IPS-15b (cell line): ENCODE results near the gene OPRL1.
A peak's percentile ranks its signal among the peaks of the same experiment; 100 is the strongest.
"Not testable (repeated sequence)": the region's sequence is repeated elsewhere in the genome, so short reads cannot be mapped to it uniquely, and the experiment has no call there.

ENCODE experiments used
- H3K27me3 ChIP-seq: one replicate; pipeline ENCODE4 v1.6.1; 2013; ENCODE audit warnings: low read length; ENCODE audit not compliant: control insufficient read depth, insufficient read depth
- H3K36me3 ChIP-seq: one replicate; pipeline ENCODE4 v1.6.1; 2013; ENCODE audit warnings: low read length; ENCODE audit not compliant: control insufficient read depth, insufficient read depth
- H3K4me1 ChIP-seq: one replicate; pipeline ENCODE4 v1.6.1; 2013; ENCODE audit warnings: mild to moderate bottlenecking, low read length; ENCODE audit not compliant: control insufficient read depth, insufficient read depth
- H3K4me3 ChIP-seq: one replicate; pipeline ENCODE4 v1.5.1; 2013; ENCODE audit warnings: low read depth, low read length
- H3K9ac ChIP-seq: one replicate; pipeline ENCODE4 v1.6.1; 2013; ENCODE audit warnings: low read depth, mild to moderate bottlenecking, low read length
- H3K9me3 ChIP-seq: one replicate; pipeline ENCODE4 v1.6.1; 2013; ENCODE audit warnings: mild to moderate bottlenecking, low read length; ENCODE audit not compliant: control insufficient read depth, insufficient read depth

The OPRL1 gene

DNA sequence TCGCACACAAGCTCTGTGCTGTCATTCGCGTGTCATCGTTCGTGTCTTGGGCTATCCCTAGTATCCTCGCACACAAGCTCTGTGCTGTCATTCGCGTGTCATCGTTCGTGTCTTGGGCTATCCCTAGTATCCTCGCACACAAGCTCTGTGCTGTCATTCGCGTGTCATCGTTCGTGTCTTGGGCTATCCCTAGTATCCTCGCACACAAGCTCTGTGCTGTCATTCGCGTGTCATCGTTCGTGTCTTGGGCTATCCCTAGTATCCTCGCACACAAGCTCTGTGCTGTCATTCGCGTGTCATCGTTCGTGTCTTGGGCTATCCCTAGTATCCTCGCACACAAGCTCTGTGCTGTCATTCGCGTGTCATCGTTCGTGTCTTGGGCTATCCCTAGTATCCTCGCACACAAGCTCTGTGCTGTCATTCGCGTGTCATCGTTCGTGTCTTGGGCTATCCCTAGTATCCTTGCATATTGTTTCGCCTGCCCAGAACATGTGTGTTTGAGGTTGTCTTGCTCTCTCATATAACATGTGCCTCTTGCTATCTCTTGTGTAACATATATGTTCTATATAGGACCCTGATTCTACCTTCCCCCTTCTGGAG, 7.4 kb downstream of the OPRL1 start:
- Histone ChIP-seq H3K27me3 (peaks cover 24% of the 10 kb centered on the region), H3K4me1 (peaks cover 11% of the 10 kb centered on the region)
- H3K9ac ChIP-seq, H3K36me3 ChIP-seq, H3K9me3 ChIP-seq, H3K4me3 ChIP-seq: not testable (repeated sequence)

DNA sequence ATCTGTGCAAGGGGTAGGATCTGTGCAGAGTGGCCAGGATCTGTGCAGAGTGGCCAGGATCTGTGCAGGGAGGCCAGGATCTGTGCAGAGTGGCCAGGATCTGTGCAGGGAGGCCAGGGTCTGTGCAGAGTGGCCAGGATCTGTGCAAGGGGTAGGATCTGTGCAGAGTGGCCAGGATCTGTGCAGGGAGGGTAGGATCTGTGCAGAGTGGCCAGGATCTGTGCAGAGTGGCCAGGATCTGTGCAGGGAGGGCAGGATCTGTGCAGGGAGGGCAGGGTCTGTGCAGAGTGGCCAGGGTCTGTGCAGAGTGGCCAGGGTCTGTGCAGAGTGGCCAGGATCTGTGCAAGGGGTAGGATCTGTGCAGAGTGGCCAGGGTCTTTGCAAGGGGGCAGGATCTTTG, 8.7 kb downstream of the OPRL1 start:
- not testable (repeated sequence) for H3K4me1 ChIP-seq, H3K4me3 ChIP-seq, H3K9ac ChIP-seq, H3K36me3 ChIP-seq, H3K9me3 ChIP-seq
- H3K27me3 ChIP-seq = peaks cover 19% of the 10 kb centered on the region

DNA sequence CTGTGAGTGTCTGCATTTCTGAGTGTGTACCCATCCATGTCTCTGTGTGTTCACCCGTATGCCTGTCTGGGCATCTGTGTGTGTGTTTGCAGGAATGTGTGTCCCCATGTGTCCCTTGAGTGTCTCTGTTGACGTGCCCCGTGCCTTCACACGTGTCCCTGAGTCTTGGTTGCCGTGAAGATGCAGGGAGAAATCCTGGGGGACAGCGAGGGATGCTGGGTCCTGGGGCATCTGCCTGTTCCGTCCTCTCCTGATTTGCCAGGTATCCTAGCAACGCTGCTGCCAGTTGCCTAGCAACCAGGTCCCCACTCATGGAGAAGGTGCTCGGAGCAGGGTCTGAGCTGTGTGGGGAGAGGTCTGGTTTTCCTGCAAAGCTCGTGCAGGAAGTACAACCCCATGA, 10.3 kb downstream of the OPRL1 start:
- Histone ChIP-seq H3K4me1 (peaks cover 6% of the 10 kb centered on the region), H3K27me3 (peaks cover 9% of the 10 kb centered on the region), H3K4me3 (no peak overlapping the region), H3K9ac (no peak overlapping the region), H3K9me3 (no peaks in the 10 kb centered on the region), H3K36me3 (no peaks in the 10 kb centered on the region)

DNA sequence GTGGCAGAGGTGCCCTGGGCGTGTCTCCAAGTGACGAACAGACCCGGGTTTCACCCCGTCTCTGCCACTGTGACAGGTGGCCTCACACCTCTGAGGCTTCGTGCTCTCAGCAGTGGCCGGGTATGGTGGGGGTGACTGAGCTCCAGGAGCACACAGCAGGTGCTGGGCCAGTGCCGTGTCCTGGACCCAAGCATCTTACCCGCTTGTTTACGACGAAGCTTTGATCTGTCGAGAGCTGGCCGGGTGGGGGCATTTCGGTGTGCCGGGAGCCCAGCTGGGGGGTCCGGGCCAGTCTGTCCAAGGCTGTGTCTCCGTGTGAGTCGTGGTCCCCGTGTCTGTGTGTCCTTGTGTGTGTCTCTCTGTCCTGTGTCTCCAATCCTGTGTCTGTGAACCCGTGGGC, 11.5 kb downstream of the OPRL1 start:
- Histone ChIP-seq H3K9ac (no peak overlapping the region), H3K27me3 (peaks cover 3% of the 10 kb centered on the region), H3K9me3 (no peaks in the 10 kb centered on the region), H3K36me3 (no peaks in the 10 kb centered on the region), H3K4me3 (no peak overlapping the region), H3K4me1 (peaks cover 5% of the 10 kb centered on the region)

DNA sequence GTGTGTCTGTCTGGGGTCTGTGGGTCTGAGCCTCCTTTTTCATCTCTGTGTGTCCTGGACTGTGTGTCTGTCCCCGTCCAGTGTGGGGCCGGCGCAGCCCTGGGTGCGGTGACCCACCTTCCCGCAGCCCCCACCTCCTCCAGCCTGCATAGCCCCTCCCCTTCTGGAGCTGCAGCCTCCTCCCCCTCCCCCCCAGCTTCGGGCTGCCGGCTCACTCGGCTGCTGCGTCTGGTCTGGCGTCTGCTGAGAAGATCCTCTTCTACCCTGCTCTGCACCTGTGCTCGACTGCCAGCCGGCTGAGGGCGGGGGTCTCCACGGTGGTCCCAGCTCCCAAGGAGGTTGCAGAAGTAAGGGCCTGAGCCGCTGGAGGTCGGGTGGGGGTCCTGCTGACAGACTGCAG, 11.9 kb downstream of the OPRL1 start:
- Histone ChIP-seq H3K36me3 (no peaks in the 10 kb centered on the region), H3K9me3 (no peaks in the 10 kb centered on the region), H3K27me3 (peaks cover 3% of the 10 kb centered on the region), H3K4me1 (peaks cover 5% of the 10 kb centered on the region), H3K9ac (peak overlapping the region; percentile 1), H3K4me3 (no peak overlapping the region)

DNA sequence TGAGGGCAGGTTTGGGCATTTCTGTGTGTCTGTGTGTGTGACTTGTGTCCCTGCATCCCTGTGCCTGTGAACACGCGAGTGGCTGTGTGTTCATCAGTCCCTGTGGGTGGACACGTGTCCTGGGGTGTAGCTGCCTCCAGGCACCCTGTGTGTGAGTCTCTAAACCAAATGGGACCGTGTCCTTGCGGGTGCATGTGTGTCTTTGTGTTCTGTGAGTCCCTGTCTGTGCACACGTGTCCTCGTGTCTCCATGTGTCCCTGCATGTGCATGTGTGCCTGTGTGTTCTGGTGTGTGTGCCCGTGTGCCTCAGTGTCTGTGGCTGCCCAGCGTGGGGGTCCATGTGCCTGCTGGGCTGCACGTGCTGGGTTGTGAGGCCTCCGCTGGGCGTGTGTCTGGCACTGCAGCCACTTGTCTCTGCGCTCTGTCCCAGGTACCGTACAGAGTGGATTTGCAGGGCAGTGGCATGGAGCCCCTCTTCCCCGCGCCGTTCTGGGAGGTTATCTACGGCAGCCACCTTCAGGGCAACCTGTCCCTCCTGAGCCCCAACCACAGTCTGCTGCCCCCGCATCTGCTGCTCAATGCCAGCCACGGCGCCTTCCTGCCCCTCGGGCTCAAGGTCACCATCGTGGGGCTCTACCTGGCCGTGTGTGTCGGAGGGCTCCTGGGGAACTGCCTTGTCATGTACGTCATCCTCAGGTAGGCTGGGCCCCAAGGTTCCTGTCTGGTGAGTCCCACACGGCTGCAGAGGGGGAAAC, 12.6 kb downstream of the OPRL1 start:
- Histone ChIP-seq H3K27me3 (peaks cover 3% of the 10 kb centered on the region), H3K9ac (peak overlapping the region; percentile 1), H3K36me3 (no peaks in the 10 kb centered on the region), H3K4me1 (peaks cover 5% of the 10 kb centered on the region), H3K4me3 (no peak overlapping the region), H3K9me3 (no peaks in the 10 kb centered on the region)

DNA sequence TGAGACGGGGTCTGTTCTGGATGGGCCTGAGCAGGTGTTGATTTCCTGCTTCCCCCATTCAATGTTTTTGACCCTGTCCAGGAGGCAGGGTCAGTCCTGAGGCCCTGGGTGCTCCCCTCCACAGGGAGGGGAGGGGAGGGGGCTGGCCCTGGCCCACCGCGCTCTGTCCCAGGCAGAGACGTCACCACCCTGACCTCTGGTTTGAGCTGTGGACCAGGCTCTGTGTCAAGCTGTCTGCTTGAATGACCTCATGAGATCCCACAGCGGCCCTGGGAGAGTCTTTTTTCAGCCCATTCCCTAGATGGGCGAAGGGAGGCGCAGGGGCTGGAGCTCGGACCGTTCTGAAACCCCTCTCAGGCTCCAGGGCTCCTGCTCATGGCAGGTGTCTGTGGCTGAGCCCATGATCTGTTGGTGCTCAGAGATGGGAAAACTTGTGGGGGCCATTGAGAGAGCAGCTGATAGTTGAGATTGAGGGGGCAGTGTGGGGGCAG, 13.2 kb downstream of the OPRL1 start:
- no peaks in the 10 kb centered on the region for H3K9me3 ChIP-seq
- H3K4me3 ChIP-seq = no peak overlapping the region
- H3K9ac ChIP-seq = no peak overlapping the region
- H3K36me3 ChIP-seq = no peaks in the 10 kb centered on the region
- H3K4me1 ChIP-seq = peaks cover 5% of the 10 kb centered on the region
- H3K27me3 ChIP-seq = peaks cover 3% of the 10 kb centered on the region

DNA sequence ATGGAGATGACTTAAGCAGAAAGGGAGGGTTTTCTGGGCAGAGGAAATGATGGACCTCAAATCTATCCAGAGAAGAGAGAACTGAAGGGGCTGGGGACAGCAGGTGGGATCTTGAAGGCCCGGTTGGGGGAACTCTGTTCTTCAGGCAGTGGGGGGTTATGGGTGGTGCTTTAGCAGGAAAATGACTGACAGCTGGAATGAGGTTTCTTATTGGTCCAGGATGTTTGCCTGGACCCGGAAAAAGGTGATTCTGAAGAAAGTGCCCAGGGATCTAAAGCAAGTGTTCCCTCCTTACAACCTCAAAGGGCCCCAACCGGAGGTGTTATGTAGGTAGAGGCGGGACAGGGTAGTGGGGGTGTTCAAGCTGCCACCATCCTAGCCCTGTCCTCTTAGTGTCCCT, 15.6 kb downstream of the OPRL1 start:
- Histone ChIP-seq H3K9ac (no peak overlapping the region), H3K27me3 (peaks cover 3% of the 10 kb centered on the region), H3K4me3 (no peak overlapping the region), H3K4me1 (peaks cover 5% of the 10 kb centered on the region), H3K9me3 (no peaks in the 10 kb centered on the region), H3K36me3 (no peaks in the 10 kb centered on the region)

DNA sequence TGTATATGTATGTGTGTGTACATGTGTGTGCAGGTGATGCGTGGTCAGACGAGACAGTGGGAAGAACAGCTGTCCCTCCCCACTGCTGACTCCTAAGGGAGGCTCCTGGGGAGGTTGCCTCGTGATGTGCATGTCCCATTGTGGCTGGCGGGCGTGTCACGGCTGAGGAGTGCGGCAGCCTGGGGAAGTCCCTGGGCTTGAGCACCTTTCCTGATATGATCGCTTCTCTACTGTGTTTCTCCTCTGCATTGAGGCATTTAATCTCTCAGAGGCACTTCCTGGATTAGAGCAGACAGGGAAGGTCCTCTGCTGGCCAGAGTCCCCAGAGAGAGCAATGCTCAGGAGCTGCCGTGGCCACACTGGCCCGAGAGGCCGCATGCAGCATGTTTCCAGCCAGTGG, 16.0 kb downstream of the OPRL1 start:
- no peaks in the 10 kb centered on the region for H3K9me3 ChIP-seq
- H3K4me1 ChIP-seq = peaks cover 5% of the 10 kb centered on the region
- H3K4me3 ChIP-seq = no peak overlapping the region
- H3K36me3 ChIP-seq = no peaks in the 10 kb centered on the region
- peaks cover 6% of the 10 kb centered on the region for H3K27me3 ChIP-seq
- no peak overlapping the region for H3K9ac ChIP-seq

DNA sequence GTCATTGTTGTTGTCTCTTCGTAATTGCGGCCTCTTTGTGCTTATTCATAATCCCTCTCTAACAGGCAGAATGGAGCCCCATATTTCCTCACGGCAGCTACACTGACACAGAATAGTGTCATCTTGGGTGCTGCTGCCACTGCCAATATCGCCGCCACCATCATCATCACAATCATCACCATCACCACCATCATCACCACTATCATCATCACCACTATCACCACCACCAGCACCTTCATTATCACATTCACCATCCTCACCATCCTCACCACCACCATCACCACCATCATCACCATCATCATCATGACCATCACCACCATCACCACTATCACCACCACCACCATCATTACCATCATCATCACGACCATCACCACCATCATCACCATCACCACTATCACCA, 16.7 kb downstream of the OPRL1 start:
- Histone ChIP-seq H3K9ac (no peak overlapping the region), H3K4me3 (no peak overlapping the region), H3K27me3 (peaks cover 7% of the 10 kb centered on the region), H3K4me1 (peaks cover 5% of the 10 kb centered on the region), H3K9me3 (no peaks in the 10 kb centered on the region), H3K36me3 (no peaks in the 10 kb centered on the region)

DNA sequence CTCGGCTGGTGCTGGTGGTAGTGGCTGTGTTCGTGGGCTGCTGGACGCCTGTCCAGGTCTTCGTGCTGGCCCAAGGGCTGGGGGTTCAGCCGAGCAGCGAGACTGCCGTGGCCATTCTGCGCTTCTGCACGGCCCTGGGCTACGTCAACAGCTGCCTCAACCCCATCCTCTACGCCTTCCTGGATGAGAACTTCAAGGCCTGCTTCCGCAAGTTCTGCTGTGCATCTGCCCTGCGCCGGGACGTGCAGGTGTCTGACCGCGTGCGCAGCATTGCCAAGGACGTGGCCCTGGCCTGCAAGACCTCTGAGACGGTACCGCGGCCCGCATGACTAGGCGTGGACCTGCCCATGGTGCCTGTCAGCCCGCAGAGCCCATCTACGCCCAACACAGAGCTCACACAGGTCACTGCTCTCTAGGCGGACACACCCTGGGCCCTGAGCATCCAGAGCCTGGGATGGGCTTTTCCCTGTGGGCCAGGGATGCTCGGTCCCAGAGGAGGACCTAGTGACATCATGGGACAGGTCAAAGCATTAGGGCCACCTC, 18.7 kb downstream of the OPRL1 start:
- Histone ChIP-seq H3K4me1 (no peaks in the 10 kb centered on the region), H3K4me3 (no peak overlapping the region), H3K36me3 (no peaks in the 10 kb centered on the region), H3K9ac (no peak overlapping the region), H3K27me3 (peaks cover 10% of the 10 kb centered on the region), H3K9me3 (no peaks in the 10 kb centered on the region)
